Anterior cingulate cortex (tissue), 58 donors: ENCODE measurements around the gene KPNA6.

Experiments used
- DNase-seq, 58 donors: peaks; one replicate each; lab custom pipeline; 2025; lab: John Stamatoyannopoulos, UW

Gene KPNA6

DNA sequence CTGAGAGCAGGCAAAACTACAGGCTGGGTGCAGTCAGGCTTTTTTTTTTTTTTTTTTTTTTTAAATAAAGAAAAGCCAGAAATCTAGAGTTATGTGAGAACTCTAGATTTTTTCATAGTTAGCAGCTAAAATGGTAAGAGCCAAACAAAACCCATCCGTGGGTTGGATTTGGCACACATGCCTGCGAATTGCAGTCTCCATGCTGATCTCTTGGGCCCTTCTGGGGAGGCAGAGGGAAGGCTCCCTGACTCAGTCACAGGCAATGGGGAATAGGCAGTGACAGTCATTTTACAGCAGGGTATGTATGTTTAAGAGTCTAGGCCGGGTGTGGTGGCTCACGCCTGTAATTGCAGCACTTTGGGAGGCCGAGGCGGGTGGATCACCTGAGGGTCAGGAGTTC lies 74.2 kb downstream of the KPNA6 start:
- peak in 1 of 58 donors; percentile 23 for DNase-seq

DNA sequence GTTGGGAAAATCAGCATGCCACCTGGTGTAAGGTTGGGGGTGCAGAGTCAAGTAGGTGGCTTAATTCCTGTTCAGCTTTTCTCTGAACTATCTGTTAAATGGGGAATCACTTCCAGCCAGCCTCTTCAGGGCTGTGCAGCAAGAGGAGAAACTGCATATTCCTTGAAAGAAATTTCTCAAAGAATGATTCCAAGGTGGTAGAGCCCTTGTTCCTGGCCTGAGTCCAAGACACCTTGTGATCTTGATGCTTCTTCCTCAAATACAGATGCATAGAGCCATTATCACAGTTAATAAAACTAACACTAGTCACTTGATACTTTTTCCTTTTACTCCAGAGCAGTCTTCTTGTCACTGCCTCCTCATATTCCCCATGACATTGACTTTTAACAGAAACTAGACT lies 76.8 kb downstream of the KPNA6 start:
- no peak for DNase-seq

DNA sequence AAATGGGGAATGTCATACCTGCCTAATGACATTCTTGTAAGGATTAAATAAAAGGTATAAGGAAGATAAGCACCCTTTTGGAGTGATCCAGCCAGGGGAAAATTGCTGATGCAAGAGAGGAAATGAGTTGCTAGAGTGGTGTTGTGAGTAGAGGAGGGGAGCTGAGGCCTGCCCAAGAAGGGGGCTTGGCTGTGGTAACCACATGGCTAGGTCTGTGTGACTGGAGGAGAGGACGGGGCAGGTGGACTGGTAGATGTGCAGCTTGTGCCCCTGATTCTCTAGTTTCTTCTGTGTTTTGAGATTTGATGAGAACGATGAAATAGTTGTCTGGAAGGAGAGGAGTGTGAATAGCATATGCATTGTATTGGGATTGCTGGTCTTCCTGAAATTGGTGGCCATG lies 78.2 kb downstream of the KPNA6 start:
- no peak for DNase-seq

DNA sequence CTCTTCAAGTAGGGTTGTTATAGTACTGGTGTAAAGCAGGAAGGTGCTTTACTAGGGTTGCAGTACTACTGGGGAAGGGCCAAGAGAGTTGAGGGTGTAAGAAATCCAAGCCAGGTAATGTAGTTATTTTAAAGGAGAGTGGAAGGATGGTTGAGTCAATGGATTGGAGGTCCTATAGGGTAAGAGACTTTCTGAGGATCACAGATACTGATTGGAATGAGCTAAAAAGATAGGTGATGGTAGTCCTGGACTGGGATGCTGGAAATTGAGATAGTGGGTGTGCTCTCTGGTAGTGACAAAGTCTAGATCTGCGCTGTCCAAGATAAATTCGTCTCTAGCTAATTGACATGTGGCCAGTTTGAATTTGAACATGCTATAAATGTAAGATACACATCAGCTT lies 78.6 kb downstream of the KPNA6 start:
- DNase-seq, result no peak

DNA sequence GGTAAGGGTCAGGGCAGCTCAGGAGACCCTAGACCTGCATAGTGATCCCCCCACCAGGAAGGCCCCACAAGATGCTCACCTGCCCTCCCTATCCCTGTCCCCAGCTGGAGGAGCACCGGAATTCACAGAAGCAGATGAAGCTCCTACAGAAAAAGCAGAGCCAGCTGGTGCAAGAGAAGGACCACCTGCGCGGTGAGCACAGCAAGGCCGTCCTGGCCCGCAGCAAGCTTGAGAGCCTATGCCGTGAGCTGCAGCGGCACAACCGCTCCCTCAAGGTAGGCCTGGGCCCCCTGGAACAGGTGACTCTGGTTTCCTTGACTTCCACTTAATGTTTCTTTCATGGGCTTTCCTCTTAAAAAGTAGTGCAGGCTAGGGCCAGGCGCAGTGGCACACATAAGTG lies 80.0 kb downstream of the KPNA6 start:
- DNase-seq, result no peak

DNA sequence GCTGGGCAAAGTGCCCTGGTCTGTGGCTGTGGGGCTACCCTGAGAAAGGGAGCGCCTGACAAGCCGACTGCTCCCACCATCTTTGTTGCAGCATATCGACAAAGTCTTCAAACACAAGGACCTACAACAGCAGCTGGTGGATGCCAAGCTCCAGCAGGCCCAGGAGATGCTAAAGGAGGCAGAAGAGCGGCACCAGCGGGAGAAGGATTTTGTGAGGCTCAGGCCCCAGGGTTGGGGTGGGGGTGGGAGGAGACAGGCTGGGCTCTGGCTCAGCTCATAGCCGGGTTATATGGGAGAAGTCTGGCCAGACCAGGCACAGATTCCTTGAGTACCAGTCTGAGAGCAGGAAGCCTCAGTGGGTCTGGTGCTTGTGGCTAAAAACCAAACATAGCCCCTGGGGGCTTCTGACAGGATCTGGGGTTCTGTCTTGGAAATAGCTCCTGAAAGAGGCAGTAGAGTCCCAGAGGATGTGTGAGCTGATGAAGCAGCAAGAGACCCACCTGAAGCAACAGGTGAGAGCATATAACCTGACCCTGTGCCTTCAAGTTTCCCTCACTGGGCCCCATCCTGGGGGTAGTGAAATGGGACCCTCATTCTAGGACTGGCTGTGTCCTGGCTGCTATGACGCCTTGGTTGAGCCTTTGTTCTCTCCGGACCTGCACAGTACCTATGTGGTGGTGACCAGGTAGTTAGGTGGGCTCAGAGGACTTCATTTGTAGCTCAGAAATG lies 84.5 kb downstream of the KPNA6 start:
- DNase-seq, result no peak

DNA sequence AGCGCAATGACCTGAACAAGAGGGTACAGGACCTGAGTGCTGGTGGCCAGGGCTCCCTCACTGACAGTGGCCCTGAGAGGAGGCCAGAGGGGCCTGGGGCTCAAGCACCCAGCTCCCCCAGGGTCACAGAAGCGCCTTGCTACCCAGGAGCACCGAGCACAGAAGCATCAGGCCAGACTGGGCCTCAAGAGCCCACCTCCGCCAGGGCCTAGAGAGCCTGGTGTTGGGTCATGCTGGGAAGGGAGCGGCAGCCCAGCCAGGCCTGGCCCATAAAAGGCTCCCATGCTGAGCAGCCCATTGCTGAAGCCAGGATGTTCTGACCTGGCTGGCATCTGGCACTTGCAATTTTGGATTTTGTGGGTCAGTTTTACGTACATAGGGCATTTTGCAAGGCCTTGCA lies 87.1 kb downstream of the KPNA6 start:
- no peak for DNase-seq

DNA sequence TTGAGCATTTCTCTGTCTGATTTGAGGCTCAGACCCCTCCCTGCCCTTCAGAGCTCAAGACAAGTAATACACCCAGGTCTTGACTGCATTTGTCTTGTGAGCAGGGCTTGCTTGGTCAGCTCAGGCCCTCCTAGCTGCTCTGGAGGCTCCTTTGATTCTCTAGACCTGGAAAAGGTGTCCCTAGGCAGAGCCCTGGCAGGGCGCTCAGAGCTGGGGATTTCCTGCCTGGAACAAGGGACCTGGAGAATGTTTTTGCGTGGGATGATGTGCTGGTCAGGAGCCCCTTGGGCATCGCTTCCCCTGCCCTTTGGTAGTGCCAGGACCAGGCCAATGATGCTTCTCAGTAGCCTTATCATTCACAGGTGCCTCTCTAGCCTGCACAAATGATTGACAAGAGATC lies 87.7 kb downstream of the KPNA6 start:
- DNase-seq, result no peak

DNA sequence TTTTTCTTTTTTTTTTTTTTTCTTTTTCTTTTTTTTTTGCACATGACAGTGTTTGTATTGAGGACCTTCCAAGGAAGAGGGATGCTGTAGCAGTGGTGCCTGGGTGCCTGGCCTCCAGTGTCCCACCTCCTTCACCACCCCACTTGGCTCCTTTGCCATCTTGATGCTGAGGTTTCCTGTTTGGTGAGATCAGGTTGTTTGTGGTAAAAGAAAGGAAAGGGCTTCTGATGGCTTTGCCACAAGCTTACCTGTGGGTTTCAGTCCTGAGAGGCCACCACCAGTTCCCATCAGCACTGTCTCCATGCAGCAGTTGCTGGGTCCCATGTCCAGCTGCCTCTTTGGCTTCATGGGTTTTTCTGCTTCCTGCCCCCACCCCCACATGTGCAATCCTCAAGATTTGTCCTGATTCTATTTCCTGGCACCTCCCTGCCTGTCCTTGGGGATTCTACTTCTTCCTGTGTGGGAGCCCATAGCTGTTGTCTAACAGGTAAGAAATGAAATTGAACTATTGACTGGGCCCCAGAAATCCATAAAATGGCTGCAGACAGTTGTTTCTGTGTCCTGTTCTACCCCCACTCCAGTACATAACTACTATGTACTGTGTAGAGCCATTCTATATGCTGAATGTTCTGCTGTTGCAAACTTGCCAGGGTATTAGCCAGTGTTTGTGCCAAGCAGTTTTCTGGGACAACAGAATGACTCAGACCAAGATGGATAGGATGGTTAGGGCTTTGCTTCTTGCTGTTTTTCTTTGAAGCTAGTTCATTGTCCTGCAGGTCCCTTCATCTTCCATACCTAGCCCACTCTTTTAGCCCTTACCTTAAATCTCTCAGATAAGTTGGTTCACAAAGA lies 88.3 kb downstream of the KPNA6 start:
- peak in 2 of 58 donors; percentile 19 to 22 for DNase-seq

DNA sequence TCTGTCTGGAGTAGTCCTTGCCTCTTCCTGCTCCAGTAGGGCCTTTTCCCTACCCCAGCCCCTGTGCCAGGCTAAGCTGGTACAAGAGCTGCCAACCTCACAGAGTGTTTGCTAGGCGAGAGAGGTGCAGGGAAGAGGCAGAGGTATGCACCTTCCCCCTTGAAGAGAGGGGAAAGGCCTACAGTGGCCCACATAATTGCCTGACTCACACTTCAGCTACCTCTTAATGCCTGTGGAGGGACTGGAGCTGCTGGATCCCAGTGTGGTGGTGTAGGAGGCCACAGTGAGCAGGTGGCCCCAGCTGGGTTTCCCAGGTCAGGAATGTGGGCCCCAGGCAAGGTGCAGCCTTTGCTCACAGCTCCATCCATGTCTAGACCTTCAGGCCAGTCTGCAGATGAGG lies 89.2 kb downstream of the KPNA6 start:
- no peak for DNase-seq

DNA sequence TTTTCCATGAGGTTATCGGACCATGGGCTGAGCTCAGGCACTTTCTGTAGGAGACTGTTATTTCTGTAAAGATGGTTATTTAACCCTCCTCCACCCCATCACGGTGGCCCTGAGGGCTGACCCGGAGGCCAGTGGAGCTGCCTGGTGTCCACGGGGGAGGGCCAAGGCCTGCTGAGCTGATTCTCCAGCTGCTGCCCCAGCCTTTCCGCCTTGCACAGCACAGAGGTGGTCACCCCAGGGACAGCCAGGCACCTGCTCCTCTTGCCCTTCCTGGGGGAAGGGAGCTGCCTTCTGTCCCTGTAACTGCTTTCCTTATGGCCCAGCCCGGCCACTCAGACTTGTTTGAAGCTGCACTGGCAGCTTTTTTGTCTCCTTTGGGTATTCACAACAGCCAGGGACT lies 90.0 kb downstream of the KPNA6 start:
- no peak for DNase-seq

DNA sequence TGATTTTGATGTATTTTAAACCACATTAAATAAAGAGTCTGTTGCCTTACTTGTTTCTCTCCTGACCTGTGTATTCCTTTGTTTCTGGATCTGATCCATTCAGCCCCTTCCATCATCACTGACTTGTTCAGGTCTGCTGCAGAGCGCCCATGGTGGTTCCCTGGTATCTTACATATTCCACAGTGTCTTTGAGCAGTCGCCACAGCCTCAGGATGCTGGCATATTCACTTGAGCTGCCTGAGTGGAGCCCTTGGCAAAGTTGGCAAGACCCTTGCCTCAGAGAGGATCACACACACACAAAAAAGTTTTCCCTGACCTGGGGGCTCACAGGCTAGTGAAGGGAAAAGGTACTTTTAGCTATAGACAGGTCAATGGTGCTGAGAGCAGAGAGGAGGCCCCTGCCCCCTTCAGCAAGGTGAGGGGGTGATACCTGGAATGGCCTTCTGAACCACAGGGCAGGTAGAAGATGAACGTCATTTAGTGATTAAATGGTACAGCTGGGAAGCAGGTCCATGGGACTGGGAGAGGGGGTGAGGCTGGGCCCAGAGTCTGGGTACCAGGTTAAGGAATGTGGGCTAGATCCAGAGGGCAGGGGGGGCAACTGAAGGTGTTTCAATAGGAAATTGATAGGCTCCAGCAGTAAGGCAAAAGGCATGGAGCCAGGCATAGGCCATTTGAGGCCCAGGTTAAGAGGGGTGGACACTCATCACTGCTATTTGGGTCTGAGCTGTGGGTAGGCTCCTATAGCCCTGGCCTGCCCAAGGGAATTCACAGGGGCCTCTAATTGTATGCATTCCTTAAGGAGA lies 90.6 kb downstream of the KPNA6 start:
- DNase-seq, result no peak

DNA sequence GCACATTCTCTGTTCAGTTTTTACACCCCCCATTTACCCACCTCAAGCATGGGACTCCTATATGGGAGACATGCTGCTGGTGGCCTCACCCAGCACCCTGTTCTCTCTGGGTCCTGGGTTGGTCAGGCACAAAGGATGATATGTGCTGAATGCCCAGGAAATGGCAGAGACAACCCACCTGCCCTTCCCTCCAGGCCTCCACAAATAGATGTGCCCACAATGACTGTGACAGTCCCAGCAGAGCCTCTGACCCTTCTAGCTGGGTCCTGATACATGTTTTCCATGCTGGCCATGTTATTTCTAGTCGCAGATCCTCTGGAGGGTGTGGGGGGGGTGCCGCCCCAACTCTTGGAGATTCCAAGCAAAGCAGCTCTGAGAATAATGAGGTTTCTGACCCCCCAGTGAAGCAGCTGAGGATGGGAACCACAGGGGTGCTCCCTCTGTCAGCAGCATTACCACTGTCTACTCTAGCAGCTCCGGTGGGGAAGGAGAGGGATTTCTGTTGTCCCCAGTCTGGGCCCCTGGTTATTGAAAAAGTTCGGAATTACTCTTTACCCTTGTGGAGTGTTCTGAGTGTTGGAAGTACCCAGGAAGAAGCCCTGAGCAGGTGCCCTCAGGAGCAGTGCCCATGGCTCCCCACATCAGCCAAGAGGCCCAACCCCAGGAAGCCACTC lies 91.3 kb downstream of the KPNA6 start:
- DNase-seq, result no peak

DNA sequence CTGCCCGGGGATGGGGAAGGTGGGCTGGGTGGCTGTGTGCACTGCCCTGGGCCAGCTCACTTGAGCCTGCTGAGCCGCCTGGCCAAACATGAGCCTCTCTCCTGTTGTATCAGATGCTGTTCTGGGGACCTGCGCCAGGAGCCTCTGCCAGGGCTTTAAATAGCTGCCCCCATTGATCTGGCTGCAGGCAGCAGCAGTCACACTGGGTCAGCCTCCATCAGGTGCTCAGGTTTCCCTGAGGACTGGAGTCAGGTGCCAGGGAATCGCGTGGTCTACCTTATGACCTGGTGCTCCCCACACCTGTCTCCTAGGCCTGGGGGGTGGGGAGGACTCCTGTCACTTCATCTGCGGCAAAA lies 91.8 kb downstream of the KPNA6 start:
- DNase-seq, result peak in 42 of 58 donors; percentile 9 to 65 (median 30)

DNA sequence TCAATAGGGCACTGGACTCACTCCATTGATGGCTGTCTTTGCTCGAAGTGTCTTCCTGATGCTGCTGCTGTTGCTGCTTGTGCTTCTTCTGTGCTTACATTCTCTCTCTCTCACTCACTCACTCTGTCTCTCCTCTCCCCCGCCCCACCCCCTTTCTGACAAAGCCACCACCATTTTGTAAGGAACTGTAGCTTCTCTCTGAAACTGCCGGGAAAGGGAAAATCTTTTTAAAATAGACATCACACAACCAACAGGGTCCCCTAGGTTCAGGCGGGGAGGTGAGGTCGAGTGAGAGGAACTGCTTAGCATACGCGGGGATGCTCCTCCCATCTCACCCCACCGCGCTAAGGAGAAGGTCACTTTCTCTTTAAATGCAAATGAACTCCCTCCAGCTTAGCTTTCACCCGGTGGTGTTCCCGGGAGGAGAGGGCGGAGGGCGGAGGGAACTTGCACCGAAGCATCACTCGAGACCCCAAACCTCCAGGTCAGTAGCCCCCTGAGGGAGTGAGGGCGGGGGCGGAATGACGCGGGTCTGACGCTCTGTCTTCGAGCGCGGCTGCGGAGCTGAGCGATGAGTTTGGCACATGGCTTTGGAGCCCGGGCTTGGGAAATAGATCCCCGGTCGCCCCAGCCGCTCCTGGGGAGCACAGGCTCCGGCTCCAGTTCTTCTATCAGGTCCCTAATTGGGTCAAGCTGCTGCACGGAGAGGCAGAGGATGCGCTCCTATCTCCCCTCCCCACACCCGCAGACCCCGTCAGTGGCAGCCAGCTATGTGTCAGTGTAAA lies 92.6 kb downstream of the KPNA6 start, which contains the start of gene CCDC28B:
Gene CCDC28B (plus strand): TSS at position 370 of the 785 bp plus-strand sequence. CDS start 1,341 bp downstream, outside the sequence.
- DNase-seq, result peak in 56 of 58 donors; percentile 23 to 86 (median 59)

DNA sequence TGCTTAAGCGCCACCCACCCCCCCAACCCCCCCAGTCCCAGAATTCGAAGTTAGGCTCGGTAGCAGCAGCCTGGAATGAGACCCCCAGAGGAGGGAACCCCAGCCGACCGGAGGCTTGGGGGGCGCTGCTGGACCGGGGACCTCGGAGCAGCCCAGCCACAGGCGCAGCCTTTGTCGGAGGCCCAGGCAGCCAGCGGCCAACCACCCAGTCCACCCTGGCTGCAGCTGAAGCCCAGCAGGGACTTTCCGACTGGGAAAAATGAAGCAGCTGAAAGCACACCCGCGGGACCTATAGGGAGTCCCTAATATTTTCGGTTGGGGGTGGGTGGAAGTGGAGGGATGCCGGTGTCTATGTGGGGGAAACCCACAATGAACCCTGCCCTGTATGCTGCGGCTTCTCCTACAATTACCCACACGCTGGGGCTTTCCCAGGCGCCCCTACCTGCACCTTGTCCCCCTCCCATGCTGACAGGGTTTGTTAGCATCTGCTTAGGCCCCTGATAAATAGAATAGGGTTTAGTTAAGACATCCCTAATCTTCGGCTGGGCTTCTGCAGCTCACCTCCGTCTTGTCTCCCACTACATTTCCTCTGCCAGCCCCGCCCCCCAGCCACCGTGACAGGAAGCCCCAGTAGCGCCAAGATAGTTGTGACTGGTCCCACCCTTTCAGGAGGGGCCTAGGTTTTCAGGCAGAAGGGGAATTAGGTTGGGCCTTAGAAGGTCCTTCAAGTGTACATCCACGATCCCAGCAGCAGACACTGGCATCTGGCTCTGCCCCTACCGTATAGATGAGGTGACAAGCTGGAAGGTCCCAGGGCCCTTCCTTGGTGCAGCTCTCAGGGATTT lies 93.4 kb downstream of the KPNA6 start:
- peak in 47 of 58 donors; percentile 11 to 70 (median 51) for DNase-seq

DNA sequence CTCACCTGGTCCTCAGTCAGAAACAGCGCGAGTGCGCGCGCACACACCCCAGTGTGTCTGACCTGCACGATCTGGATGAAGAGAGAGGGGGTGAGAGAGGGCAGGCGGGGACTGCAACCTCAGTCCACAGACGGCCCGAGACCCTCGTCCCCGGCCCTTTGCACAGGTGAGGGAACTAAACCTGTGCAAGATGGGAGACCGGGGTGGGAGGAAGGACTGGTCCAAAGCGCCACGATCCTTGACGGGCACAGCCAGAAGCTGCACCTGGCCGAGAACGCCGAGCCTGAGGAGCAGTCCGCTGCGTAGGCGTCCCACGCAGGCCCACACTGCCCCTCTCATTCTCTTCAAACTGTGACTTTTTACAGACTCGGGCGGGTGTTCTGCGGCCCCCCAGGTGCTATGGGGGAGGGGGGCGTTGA lies 97.1 kb downstream of the KPNA6 start:
- peak in 2 of 58 donors; percentile 32 to 40 for DNase-seq
